Measurements from ENCODE around the gene TTLL10.
"Not testable (repeated sequence)": the region's sequence is repeated elsewhere in the genome, so short reads cannot be mapped to it uniquely, and the experiment has no call there.

Gene TTLL10

GRCh38 chr1:1189111-1189510 lies 15.4 kb downstream of the TTLL10 start:
- TF ChIP-seq POLR2AphosphoS5 (IDR thresholded peaks at IDR 0.05; ENCODE audit: low read depth, low read length): no peak
- no peak for TF ChIP-seq POLR2A (IDR thresholded peaks at IDR 0.05; ENCODE audit: low read depth, low read length)
- no peak for TF ChIP-seq TAF1 (IDR thresholded peaks at IDR 0.05; ENCODE audit: borderline replicate concordance, low read depth, low read length)
- DNase-seq (ENCODE audit: insufficient read length) (no peak), FAIRE-seq (no peak)

DNA sequence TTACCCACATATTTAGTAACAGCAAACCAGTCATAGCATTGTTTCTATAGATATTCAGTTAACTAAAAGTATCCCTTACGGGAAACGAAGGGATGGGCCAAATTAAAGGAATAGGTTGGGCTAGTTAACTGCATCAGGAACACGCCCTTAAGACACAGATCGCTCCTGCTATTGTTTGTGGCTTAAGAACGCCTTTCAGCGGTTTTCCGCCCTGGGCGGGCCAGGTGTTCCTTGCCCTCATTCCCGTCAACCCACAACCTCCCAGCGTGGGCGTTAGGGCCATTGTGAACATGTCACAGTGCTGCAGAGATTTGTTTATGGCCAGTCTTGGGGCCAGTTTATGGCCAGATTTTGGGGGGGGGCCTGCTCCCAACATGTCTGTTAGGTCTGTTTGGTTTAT lies 18.1 kb downstream of the TTLL10 start:
- no peak for FAIRE-seq
- TF ChIP-seq TAF1 (IDR thresholded peaks at IDR 0.05; ENCODE audit: borderline replicate concordance, low read depth, low read length): no peak
- TF ChIP-seq POLR2AphosphoS5 (IDR thresholded peaks at IDR 0.05; ENCODE audit: low read depth, low read length): no peak
- no peak for TF ChIP-seq POLR2A (IDR thresholded peaks at IDR 0.05; ENCODE audit: low read depth, low read length)
- no peak for DNase-seq (ENCODE audit: insufficient read length)

GRCh38 chr1:1194723-1195122 lies 21.0 kb downstream of the TTLL10 start:
- FAIRE-seq (no peak), DNase-seq (ENCODE audit: insufficient read length) (no peak)
- TF ChIP-seq TAF1 (IDR thresholded peaks at IDR 0.05; ENCODE audit: borderline replicate concordance, low read depth, low read length) (no peak), POLR2AphosphoS5 (IDR thresholded peaks at IDR 0.05; ENCODE audit: low read depth, low read length) (no peak), POLR2A (IDR thresholded peaks at IDR 0.05; ENCODE audit: low read depth, low read length) (no peak)

DNA sequence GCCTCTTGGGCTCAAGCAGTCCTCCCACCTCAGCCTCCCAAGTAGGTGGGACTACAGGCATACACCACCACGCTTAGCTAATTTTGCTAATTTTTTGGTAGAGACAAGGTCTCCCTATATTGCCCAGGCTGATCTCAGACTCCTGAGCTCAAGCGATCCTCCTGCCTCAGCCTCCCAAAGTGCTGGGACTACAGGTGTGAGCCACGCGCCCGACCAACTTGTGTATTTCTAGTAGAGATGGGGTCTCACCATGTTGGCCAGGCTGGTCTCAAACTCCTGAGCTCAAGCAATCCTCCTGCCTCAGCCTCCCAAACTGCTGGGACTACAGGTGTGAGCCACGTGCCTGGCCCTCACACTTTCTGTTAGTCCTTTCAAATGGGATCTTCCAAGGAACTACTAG lies 22.0 kb downstream of the TTLL10 start:
- FAIRE-seq; DNase-seq (ENCODE audit: insufficient read length): not testable (repeated sequence)

GRCh38 chr1:1196431-1197187 lies 22.9 kb downstream of the TTLL10 start:
- FAIRE-seq (no peak), DNase-seq (ENCODE audit: insufficient read length) (no peak)
- TF ChIP-seq POLR2A (IDR thresholded peaks at IDR 0.05; ENCODE audit: low read depth, low read length) (no peak), POLR2AphosphoS5 (IDR thresholded peaks at IDR 0.05; ENCODE audit: low read depth, low read length) (no peak), TAF1 (IDR thresholded peaks at IDR 0.05; ENCODE audit: borderline replicate concordance, low read depth, low read length) (no peak)

DNA sequence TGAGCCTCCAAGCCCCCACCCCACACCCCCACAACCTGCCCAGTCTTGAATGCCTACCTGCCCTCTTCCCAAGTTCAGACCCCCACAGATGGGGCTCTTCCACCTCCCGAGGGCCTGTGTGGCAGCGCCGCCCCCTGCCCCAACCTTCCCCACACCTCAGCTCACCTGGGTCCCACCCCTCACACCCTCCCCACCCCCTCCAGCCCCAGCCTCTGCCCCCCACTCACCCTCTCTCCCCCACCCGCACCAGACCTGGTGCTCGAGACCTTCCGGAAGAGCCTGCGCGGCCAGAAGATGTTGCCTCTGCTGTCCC lies 23.5 kb downstream of the TTLL10 start:
- no peak for FAIRE-seq
- no peak for DNase-seq (ENCODE audit: insufficient read length)
- no peak for TF ChIP-seq TAF1 (IDR thresholded peaks at IDR 0.05; ENCODE audit: borderline replicate concordance, low read depth, low read length)
- no peak for TF ChIP-seq POLR2A (IDR thresholded peaks at IDR 0.05; ENCODE audit: low read depth, low read length)
- TF ChIP-seq POLR2AphosphoS5 (IDR thresholded peaks at IDR 0.05; ENCODE audit: low read depth, low read length): no peak

DNA sequence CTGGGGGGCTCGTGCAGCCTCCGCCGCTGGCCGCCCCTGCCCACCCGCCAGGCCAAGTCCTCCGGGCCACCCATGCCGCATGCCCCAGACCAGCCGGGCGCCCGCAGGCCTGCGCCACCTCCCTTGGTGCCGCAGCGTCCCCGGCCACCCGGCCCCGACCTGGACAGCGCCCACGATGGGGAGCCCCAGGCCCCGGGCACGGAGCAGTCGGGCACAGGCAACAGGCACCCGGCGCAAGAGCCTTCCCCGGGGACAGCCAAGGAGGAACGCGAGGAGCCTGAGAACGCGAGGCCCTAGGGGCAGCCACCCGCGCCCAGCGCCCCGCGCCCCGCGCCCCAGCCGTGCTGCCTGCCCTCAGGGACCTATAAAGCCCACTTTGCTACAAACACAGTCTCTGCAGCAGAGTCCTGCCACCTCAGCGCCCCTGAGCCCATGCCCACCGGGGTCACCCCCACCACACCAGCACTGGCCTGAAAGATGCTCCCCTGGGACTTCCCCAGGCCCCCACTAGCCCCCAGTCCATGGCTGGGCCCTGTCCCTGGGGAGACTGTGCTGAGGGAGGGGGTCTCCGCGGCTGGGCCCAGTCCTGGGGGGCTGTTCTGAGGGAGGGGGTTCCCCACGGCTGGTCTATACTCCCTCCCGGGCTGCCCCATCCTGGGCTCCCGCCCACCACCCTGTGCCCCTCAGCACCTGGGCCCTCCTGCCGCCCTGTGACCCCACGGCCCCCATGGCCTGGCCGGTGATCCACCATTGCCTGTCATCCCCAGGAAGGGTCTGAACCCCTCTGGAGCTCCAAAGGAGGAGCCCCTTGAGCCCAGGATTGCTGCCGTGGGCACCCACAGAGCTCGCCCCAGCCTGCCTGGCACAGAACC lies 24.1 kb downstream of the TTLL10 start:
- TF ChIP-seq POLR2AphosphoS5 (IDR thresholded peaks at IDR 0.05; ENCODE audit: low read depth, low read length): no peak
- no peak for TF ChIP-seq POLR2A (IDR thresholded peaks at IDR 0.05; ENCODE audit: low read depth, low read length)
- TF ChIP-seq TAF1 (IDR thresholded peaks at IDR 0.05; ENCODE audit: borderline replicate concordance, low read depth, low read length): no peak
- FAIRE-seq (no peak), DNase-seq (ENCODE audit: insufficient read length) (no peak)

GRCh38 chr1:1198423-1199140 lies 24.9 kb downstream of the TTLL10 start:
- no peak for FAIRE-seq
- TF ChIP-seq POLR2A (IDR thresholded peaks at IDR 0.05; ENCODE audit: low read depth, low read length) (no peak), POLR2AphosphoS5 (IDR thresholded peaks at IDR 0.05; ENCODE audit: low read depth, low read length) (no peak), TAF1 (IDR thresholded peaks at IDR 0.05; ENCODE audit: borderline replicate concordance, low read depth, low read length) (no peak)
- no peak for DNase-seq (ENCODE audit: insufficient read length)

DNA sequence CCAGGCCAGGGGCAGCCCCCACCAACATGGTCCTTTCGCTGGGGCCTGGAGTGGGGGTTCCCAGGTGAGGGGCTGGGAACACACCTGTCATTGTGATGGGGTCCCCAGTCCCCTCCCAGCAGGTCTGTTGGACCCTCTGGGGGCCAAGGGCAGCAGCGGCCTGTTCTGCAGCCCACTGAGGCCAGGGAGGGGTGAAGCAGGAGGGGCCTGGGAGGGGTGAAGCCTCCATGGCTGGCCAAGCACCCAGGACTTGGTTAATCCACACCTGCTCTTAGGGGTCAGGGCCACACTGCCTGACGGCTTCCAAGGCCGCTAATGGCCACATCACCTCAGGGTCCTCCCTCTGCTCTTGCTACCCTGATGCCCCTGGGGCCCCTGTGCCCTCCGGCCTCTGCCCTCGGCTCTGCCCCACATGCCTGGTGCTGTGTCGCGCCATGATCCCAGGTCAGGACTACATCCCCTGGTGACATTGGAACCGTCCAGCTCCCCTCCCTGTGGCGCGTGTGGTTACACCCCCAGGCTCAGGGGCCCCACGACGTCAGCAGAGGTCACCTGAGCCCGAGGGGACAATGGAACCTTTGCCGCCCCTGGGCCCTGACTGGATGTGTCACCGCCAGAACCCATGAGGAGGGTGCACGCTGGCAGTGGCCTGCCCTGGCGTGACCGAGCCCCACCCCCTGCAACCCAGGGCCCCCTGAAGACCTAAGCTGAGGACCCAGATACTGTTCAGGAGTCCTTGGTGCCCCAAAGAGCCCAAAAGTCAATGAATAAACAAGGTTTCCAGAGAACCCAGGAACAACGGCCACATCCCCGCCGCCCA lies 25.7 kb downstream of the TTLL10 start:
- DNase-seq (ENCODE audit: insufficient read length): no peak
- no peak for TF ChIP-seq TAF1 (IDR thresholded peaks at IDR 0.05; ENCODE audit: borderline replicate concordance, low read depth, low read length)
- TF ChIP-seq POLR2AphosphoS5 (IDR thresholded peaks at IDR 0.05; ENCODE audit: low read depth, low read length): no peak
- TF ChIP-seq POLR2A (IDR thresholded peaks at IDR 0.05; ENCODE audit: low read depth, low read length): no peak
- no peak for FAIRE-seq

GRCh38 chr1:1199961-1200875 lies 26.5 kb downstream of the TTLL10 start:
- TF ChIP-seq POLR2A (IDR thresholded peaks at IDR 0.05; ENCODE audit: low read depth, low read length) (no peak), TAF1 (IDR thresholded peaks at IDR 0.05; ENCODE audit: borderline replicate concordance, low read depth, low read length) (no peak), POLR2AphosphoS5 (IDR thresholded peaks at IDR 0.05; ENCODE audit: low read depth, low read length) (no peak)
- DNase-seq (ENCODE audit: insufficient read length): no peak
- no peak for FAIRE-seq
